ENCODE results near the gene THAP12.

DNA sequence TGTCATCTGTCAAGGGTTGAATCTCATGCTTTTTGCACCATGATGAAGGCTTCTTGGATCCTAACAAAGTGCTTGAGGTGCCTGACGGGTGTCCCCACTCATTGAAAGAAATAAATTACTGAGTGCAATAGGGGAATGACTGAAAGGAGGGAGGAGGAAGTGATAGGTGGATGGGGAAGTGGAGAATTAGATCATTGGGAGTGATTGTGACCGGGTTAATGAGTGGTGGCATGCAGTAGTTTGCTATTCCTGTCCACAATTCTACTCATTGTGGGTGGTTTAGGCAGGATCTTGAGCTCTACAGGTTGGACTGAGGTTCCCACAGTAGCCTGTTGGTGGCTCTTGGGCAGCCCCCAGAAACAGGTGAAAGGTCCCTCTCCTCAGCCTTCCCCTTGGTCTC, 44.3 kb downstream of the THAP12 start:
- TF ChIP-seq, protein P1, sequence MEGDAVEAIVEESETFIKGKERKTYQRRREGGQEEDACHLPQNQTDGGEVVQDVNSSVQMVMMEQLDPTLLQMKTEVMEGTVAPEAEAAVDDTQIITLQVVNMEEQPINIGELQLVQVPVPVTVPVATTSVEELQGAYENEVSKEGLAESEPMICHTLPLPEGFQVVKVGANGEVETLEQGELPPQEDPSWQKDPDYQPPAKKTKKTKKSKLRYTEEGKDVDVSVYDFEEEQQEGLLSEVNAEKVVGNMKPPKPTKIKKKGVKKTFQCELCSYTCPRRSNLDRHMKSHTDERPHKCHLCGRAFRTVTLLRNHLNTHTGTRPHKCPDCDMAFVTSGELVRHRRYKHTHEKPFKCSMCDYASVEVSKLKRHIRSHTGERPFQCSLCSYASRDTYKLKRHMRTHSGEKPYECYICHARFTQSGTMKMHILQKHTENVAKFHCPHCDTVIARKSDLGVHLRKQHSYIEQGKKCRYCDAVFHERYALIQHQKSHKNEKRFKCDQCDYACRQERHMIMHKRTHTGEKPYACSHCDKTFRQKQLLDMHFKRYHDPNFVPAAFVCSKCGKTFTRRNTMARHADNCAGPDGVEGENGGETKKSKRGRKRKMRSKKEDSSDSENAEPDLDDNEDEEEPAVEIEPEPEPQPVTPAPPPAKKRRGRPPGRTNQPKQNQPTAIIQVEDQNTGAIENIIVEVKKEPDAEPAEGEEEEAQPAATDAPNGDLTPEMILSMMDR (IDR thresholded peaks at IDR 0.05; ENCODE audit: insufficient read depth, low read depth, low read length) = no peak
- no peak for TF ChIP-seq EZH2 (IDR thresholded peaks at IDR 0.05; ENCODE audit: insufficient read depth, low read length)

Measured in astrocyte (in vitro differentiated cells and primary cell).